ENCODE measurements around the gene KCNQ1OT1. TPM values are rescaled to one million over a fixed set of nuclear protein-coding genes. Genes with fewer than 3 reads are reported as not detected.

The KCNQ1OT1 gene
- total and polyA plus RNA-seq, 10 donors = 0.02 to 3.1 (median 1.7) TPM

DNA sequence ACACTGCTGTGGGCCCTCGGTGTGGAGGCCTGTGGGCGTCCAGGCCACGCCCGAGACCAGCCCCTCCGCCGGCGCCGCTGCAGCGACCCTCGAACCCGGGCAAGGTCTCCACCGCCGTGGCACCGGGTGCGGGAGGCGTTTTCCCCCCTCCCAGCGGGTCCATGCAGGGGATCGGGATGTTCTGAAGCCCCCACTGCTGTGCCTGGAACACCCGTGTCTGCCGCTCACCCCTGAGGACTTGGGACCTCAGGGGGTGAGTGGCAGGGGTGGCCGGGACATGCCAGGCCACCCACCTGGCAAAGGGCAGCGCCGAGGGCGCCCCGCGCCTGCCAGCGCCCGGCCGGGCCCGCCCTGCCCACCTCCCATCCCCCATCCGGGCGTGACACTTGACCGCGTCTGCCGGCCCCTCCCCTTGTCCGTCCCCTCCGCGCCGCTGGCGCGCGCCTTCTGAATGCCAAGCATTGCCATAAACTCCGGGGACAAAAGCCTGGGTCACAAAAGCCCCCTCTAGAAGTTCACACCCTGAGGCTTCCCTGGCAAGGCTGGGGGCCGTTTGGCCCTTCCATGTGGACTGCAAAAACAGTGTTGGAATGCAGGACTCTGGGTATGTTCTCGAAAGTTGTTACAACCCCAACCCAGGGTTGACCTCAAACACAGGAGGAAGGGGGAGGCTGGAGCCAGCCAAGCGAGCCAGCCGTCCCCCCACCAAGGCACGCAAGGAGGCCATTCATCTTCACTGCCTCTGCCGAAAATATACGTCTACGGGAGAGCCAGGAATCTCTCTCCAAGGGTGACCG is 819 bp upstream of the KCNQ1OT1 start:
- WGBS, 5 donors = 46 to 63% (median 53%) methylated on average over 18 to 52 of the region's 52 CpGs
- peak overlapping the region; percentile 33 to 81 (median 56) for H3K4me3 ChIP-seq
- H3K36me3 ChIP-seq = no peaks in the 10 kb centered on the region
- TF ChIP-seq POLR2AphosphoS5 (IDR thresholded peaks at IDR 0.05) (peak in 1 of 3 donors; percentile 19), POLR2A (IDR thresholded peaks at IDR 0.05) (no peak)
- H3K27me3 ChIP-seq (replicated peaks in 1 of 7) = no peaks in the 10 kb centered on the region
- peaks cover 0 to 55% (median 13%) of the 10 kb centered on the region in 6 donors for H3K4me1 ChIP-seq
- DNase-seq = peak; percentile 90
- H3K27ac ChIP-seq = peak overlapping the region; percentile 80 to 95 (median 92)
- intact Hi-C loops (cut with DNase I; ENCODE audit: low total_unique reads) = no loop called here
- peaks cover 0 to 2% (median 0%) of the 10 kb centered on the region in 8 donors for H3K9me3 ChIP-seq

DNA sequence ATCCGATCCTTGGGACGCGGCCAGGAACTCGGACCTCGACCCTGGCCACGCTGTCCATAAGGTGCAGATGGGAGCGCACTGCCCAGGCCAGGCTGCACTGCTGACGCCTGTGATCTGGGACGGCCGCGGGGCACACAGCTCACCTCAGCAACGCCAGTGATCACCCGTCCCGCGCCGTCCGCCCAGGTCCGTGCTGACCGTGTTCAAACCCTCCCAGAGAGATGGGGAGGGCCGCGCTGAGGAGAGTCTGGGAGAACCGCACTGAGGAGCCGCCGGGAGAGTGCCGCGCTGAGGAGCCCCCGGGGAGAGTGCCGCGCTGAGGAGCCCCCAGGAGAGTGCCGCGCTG is 636 bp downstream of the KCNQ1OT1 start:
- WGBS, 5 donors = 37 to 77% (median 49%) methylated on average over 12 to 31 of the region's 31 CpGs
- TF ChIP-seq CTCF (IDR thresholded peaks at IDR 0.05 in 8 of 11, conservative IDR thresholded peaks at IDR 0.05 in 3 of 11) = no peak
- TF ChIP-seq POLR2AphosphoS5 (IDR thresholded peaks at IDR 0.05) = no peak
- TF ChIP-seq POLR2A (IDR thresholded peaks at IDR 0.05) = no peak
- H3K4me3 ChIP-seq = peak overlapping the region; percentile 44 to 81 (median 56)
- intact Hi-C loops (cut with DNase I; ENCODE audit: low total_unique reads) = no loop called here
- DNase-seq = peak; percentile 83
- peak overlapping the region in 6 of 8 donors; percentile 72 to 95 (median 92) for H3K27ac ChIP-seq
- no peaks in the 10 kb centered on the region for H3K27me3 ChIP-seq (replicated peaks in 1 of 7)
- H3K36me3 ChIP-seq = no peaks in the 10 kb centered on the region
- no peaks in the 10 kb centered on the region for H3K9me3 ChIP-seq
- peaks cover 0 to 66% (median 14%) of the 10 kb centered on the region in 6 donors for H3K4me1 ChIP-seq

DNA sequence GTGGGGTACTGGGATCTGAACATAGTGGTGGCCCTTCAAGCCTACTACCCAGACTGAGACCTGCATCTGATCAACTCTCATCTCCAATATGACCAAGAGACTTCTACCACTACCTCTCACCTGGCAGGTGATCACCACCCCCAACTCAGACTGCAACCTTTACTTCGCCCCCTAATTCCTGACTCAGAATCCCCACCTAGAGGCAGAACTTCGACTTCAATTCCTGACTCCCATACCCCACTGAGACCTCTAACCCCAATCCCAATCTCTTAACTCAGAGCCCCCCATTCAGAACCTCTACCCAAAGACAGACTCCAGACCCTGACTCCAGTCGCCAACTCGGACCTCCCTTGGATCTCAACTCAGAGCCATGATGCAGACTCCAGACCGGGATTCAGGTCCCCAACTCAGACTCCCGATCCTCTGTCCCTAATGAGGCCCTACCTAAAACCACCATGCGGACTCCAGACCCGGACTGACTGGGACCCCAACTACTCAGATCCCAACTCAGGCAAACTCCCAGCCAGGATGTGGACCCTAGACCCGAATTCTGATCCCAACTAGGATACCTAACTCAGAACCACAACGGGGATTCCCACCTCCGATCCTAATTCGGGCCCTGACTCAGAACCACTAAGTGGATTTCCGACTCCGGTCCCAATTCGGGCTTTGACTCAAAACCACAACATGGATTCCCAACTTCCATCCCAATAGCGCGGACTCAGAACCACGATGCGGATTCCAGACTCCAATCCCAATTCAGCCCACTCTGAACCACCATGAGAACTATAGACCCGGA is 1.2 kb downstream of the KCNQ1OT1 start:
- intact Hi-C loops (cut with DNase I; ENCODE audit: low total_unique reads) = no loop called here
- Histone ChIP-seq H3K36me3 (no peaks in the 10 kb centered on the region), H3K4me1 (peaks cover 0 to 67% (median 12%) of the 10 kb centered on the region in 6 donors), H3K27me3 (replicated peaks in 1 of 7) (no peaks in the 10 kb centered on the region), H3K9me3 (no peaks in the 10 kb centered on the region), H3K4me3 (peak overlapping the region; percentile 44 to 81 (median 56)), H3K27ac (peak overlapping the region in 1 of 8 donors; percentile 91)
- WGBS, 5 donors = 49 to 60% (median 53%) methylated on average over 15 to 20 of the region's 20 CpGs
- DNase-seq = peak; percentile 24
- TF ChIP-seq CTCF (IDR thresholded peaks at IDR 0.05 in 8 of 11, conservative IDR thresholded peaks at IDR 0.05 in 3 of 11) (no peak), POLR2A (IDR thresholded peaks at IDR 0.05) (no peak), POLR2AphosphoS5 (IDR thresholded peaks at IDR 0.05) (no peak)

- Histone ChIP-seq H3K9me3 (no peaks in the 10 kb centered on the region), H3K27me3 (replicated peaks in 1 of 7) (no peaks in the 10 kb centered on the region), H3K27ac (no peak overlapping the region), H3K4me1 (peaks cover 0 to 65% (median 12%) of the 10 kb centered on the region in 6 donors), H3K4me3 (peak overlapping the region in 3 of 8 donors; percentile 61 to 81 (median 71)), H3K36me3 (no peaks in the 10 kb centered on the region)
- intact Hi-C loops (cut with DNase I; ENCODE audit: low total_unique reads) = no loop called here
- DNase-seq = no peak
- WGBS, 5 donors = 27 to 68% (median 40%) methylated on average over 1 of the region's 1 CpG
- no peak for TF ChIP-seq POLR2AphosphoS5 (IDR thresholded peaks at IDR 0.05)
- no peak for TF ChIP-seq POLR2A (IDR thresholded peaks at IDR 0.05)
- TF ChIP-seq CTCF (IDR thresholded peaks at IDR 0.05 in 8 of 11, conservative IDR thresholded peaks at IDR 0.05 in 3 of 11) = no peak
Observed at GRCh38 chr11:2697866-2698265, 1.9 kb downstream of the KCNQ1OT1 start.
